Right renal pelvis (tissue), 4 donors: ENCODE results near the gene ABHD8. TPM values are rescaled to one million over a fixed set of nuclear protein-coding genes. Genes with fewer than 3 reads are reported as not detected.

ENCODE experiments used
- DNase-seq, 4 donors: peaks; one replicate each; pipeline ENCODE4 v3.0.0-alpha.2; 2013; ENCODE audit warnings: low read depth in 4 of 4, low spot score in 3 of 4, missing footprints in 1 of 4
- polyA plus RNA-seq, 4 donors: library from polyadenylated mRNA; unstranded; fragments of 120-200 nt; gene quantifications; one replicate each; pipeline ENCODE4 v1.2.1, GENCODE V29; 2013; ENCODE audit not compliant: insufficient read length in 4 of 4

ABHD8 gene
- polyA plus RNA-seq, 4 donors, result 7.6 to 14.2 (median 8.3) TPM

DNA sequence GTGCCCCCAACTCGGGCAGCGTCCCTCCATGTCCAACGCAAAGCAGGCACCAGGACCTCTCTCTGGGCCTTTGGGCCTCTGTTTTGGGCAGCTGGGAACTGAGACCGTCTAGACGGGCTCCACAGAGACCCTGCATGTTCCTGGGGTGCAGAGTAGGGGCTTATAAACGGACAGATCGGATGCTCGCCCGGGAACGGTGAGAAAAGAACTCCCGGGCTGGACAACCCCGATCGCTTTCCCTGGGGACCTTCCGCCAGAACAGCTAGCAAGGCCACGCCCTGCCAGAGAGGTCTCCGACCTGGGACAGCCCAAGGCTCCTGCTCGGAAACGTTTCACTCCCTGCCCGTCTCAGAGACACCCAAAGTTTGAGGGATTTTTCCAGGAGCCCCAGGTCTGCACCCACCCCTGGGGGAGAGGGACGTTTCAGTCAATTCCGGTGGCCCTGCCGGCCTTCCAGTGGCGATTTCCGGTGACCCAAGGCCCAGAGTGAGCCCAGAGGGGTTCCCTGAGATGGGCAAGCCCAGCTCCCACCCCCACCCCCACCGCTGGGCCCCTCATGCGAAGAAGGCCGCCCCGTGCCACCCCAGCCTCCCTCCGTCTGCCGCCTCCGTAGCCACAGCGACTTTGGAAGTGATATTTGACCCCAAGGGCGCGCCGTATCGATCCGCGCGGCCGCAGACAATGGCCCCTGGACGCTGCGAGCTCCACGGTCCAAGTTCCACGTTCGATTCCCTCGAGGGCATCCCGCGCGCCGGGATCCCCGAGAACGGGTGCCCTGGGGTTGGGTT lies 59.2 kb downstream of the ABHD8 start:
- no peak for DNase-seq

DNA sequence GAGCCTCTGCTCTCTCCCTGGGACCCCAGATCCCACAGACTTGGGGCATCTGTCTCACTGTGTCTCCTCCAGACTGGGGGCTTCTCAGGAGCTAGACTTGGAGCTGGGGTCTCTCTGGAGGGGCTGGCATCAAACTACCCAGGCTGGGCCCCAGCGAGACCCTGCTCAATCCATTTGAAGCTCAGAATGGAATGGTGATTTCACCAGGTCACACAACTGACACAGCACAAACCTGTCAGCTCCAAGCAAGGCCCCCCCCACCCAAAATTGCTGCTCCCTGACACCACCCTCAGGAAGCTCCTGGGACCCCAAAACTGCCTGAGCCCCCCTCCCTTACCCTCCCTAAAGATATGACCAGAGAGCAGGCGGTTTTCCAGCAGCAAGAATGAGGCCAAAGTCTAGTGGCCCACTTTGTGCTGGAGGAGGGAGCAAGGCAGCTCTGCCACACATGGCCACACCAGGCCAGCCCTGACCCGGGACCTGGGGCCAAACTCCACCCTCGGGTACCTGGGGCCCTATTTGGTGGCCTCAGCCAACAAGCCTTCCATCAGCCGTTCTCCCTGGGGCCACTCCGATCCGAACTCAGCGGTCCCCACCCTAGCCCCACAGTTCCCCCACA lies 59.9 kb downstream of the ABHD8 start:
- DNase-seq, result no peak

DNA sequence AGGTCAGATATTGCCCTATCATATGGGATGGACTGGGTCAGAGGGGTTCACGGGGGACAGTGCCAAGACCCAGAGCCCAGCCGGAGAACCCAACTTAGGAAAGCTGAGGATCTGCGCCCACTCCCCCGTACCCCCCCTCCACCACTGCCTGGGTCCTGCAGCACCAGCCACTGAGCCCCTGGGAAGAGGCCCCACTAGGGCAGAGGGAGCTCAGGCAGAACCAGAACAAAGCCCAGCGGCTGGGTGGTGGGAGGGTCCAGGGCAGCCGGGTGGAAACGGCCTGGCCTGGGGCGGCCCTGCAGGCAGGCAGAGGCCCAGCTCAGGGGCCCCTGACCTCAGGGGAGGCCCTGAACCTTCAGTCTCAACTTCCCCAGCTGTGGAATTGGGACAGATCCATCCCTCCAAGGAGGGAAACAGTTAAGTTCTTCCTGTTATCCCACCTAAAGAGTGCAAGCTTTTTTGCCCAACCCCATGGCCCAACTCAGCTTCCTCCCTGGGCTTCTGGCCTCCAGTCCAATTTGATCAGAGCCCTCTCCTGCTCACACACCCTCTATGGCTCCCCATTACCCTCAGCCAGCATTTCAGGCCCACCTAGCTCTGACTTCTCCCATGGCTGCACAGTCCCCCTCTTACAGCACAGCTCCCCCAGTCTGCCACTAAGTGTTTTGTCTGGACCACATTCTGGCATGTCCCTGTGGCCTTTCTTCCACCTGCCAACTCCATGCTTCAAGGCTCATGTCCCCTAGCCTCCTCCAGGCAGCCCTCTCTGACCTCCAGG lies 60.6 kb downstream of the ABHD8 start:
- no peak for DNase-seq

Other genes with a start within 250 kb of the ABHD8 start
- 10 to 100 TPM; 11.9 to 14.1 (median 12.4) TPM for gene HAUS8, start 228.0 kb downstream of the ABHD8 start, polyA plus RNA-seq
- gene MYO9B, start 227.6 kb downstream of the ABHD8 start, polyA plus RNA-seq, result 10 to 100 TPM; 40.6 to 51.6 (median 48.8) TPM
- 10 to 100 TPM; 26.5 to 30.6 (median 29.7) TPM for gene USE1, start 88.1 kb downstream of the ABHD8 start, polyA plus RNA-seq
- 10 to 100 TPM; 19.5 to 27.8 (median 23.6) TPM for gene OCEL1, start 77.2 kb downstream of the ABHD8 start, polyA plus RNA-seq
- gene NR2F6, start 57.5 kb downstream of the ABHD8 start, polyA plus RNA-seq, result 10 to 100 TPM; 38.8 to 59.8 (median 40.6) TPM
- 1 to 10 TPM; 5.6 to 7.3 (median 6.3) TPM for gene USHBP1, start 38.7 kb downstream of the ABHD8 start, polyA plus RNA-seq
- gene BABAM1, start 36.0 kb downstream of the ABHD8 start, polyA plus RNA-seq, result 100 to 1,000 TPM in 2 of 4 donors, 10 to 100 TPM in 2; 93.4 to 109 (median 99.6) TPM
- under 1 TPM; 0.60 to 0.91 (median 0.83) TPM for gene ANKLE1, start 21.5 kb downstream of the ABHD8 start, polyA plus RNA-seq
- 10 to 100 TPM; 47.7 to 63.3 (median 51.3) TPM for gene MRPL34, start 2.4 kb upstream of the ABHD8 start, polyA plus RNA-seq
- 10 to 100 TPM; 35.1 to 43.4 (median 36.9) TPM for gene DDA1, start 6.1 kb upstream of the ABHD8 start, polyA plus RNA-seq
- 10 to 100 TPM in 3 of 4 donors, 1 to 10 TPM in 1; 9.2 to 14.1 (median 10.3) TPM for gene ANO8, start 31.4 kb upstream of the ABHD8 start, polyA plus RNA-seq
- gene GTPBP3, start 34.1 kb upstream of the ABHD8 start, polyA plus RNA-seq, result 10 to 100 TPM; 15.3 to 20.8 (median 18.7) TPM
- gene PLVAP, start 73.9 kb upstream of the ABHD8 start, polyA plus RNA-seq, result 100 to 1,000 TPM; 178 to 215 (median 198) TPM
- gene CCDC194, start 90.8 kb upstream of the ABHD8 start, polyA plus RNA-seq, result 1 to 10 TPM in 3 of 4 donors, under 1 TPM in 1; 0.76 to 1.8 (median 1.5) TPM
- 100 to 1,000 TPM in 3 of 4 donors, 10 to 100 TPM in 1; 81.8 to 143 (median 122) TPM for gene BST2, start 102.2 kb upstream of the ABHD8 start, polyA plus RNA-seq
- gene MVB12A, start 116.6 kb upstream of the ABHD8 start, polyA plus RNA-seq, result 10 to 100 TPM; 61.5 to 87.9 (median 62.8) TPM
- 1 to 10 TPM; 2.2 to 3.5 (median 2.8) TPM for gene TMEM221, start 145.2 kb upstream of the ABHD8 start, polyA plus RNA-seq
- gene NXNL1, start 157.5 kb upstream of the ABHD8 start, polyA plus RNA-seq, result under 1 TPM in 2 of 4 donors, not detected in 2; 0.12 to 0.29 TPM
- 10 to 100 TPM; 12.0 to 17.0 (median 13.3) TPM for gene SLC27A1, start 167.1 kb upstream of the ABHD8 start, polyA plus RNA-seq
- gene PGLS, start 208.2 kb upstream of the ABHD8 start, polyA plus RNA-seq, result 10 to 100 TPM; 56.4 to 92.0 (median 60.8) TPM